ENCODE measurements around the gene TMEM183A. TPM values are rescaled to one million over a fixed set of nuclear protein-coding genes. Genes with fewer than 3 reads are reported as not detected.

TMEM183A gene
- polyA plus RNA-seq, 1 donor from 2014 or later: 46.7 TPM

DNA sequence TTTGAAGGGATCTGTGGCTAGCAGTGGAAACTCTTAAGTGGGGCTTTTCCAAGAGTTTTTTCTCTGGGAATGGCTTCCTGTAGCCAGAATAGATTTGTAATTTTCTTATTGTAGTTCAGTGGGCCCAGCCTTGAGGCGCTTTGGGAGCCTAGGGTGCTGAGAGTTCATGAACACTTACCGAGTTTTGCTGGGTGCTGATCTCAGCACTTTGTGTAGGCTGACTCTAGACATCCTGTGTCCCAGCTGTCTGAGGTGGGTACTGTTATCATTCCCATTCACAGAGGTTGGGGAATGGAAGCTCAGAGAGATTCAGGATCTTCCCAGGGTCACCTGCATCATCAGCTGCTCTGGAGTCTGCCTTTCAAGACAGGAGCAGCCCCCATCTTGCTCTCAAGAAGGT is 26.1 kb downstream of the TMEM183A start:
- H3K36me3 Mint-ChIP-seq: no peaks in the 10 kb centered on the region
- H3K4me1 Mint-ChIP-seq: peaks cover 0 to 2% (median 0%) of the 10 kb centered on the region in 3 donors
- no peak overlapping the region for H3K27ac Mint-ChIP-seq
- no peak overlapping the region for H3K4me3 Mint-ChIP-seq
- H3K27me3 Mint-ChIP-seq: peaks cover 4% of the 10 kb centered on the region
- H3K9me3 Mint-ChIP-seq: no peaks in the 10 kb centered on the region

DNA sequence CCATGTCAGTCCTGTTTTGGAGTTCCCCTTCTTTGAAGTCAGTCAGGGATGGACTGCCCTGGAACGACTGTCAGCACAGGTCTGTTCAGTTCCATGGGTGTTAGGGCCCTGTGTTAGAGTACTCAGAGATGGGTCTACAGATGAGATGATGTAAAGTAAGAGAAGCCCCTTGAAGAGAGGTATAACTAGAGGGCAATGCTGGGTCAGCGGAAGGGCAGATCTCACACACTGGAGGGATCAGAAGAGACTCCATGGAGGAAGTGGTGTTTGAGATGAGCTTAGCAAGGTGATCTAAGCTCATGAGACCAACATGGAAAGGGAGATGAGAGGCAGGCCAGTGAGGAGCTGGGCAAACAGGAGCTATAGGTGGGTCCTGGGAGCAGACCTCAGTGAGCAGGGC is 26.7 kb downstream of the TMEM183A start:
- Mint-ChIP-seq H3K36me3 (no peaks in the 10 kb centered on the region), H3K27ac (no peak overlapping the region), H3K27me3 (peaks cover 3% of the 10 kb centered on the region), H3K4me3 (peak overlapping the region in 1 of 4 donors; percentile 18), H3K4me1 (peaks cover 0 to 2% (median 0%) of the 10 kb centered on the region in 3 donors), H3K9me3 (no peaks in the 10 kb centered on the region)

DNA sequence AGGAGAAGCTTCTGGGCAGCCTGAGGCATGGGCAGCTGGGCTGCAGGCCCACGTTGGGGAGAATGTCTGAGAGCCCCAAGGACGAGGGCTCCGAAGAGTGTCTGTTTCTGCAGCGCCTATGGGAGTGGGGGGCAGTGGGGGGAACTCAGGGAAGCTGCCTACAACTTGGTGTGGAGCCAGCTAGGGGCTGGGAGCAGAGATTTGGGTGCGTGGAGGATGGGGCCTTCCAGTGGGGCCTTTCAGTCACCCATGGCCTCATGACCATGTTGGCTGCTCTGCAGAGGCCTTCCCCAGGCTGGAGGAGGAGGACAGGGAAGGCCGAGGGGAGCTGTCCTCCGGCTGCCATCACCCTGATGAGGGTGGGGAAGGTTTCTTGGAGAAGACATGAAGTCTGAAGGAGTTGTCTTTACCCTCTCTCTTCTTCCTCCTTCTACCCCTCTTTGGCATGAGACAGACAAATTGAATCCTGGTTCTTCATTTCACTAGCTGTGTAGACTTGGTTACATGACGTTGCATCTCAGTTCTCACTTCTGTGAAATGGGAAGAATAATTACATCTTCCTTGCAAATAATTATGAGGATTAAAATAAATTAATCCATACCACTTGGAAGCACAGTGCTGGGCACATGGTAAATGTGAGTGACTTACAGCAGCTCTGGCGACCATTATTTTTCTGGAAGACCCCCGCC is 27.4 kb downstream of the TMEM183A start:
- Mint-ChIP-seq H3K4me1 (peaks cover 0 to 3% (median 1%) of the 10 kb centered on the region in 3 donors), H3K27ac (no peak overlapping the region), H3K9me3 (no peaks in the 10 kb centered on the region), H3K4me3 (no peak overlapping the region), H3K36me3 (no peaks in the 10 kb centered on the region), H3K27me3 (peaks cover 7% of the 10 kb centered on the region)

DNA sequence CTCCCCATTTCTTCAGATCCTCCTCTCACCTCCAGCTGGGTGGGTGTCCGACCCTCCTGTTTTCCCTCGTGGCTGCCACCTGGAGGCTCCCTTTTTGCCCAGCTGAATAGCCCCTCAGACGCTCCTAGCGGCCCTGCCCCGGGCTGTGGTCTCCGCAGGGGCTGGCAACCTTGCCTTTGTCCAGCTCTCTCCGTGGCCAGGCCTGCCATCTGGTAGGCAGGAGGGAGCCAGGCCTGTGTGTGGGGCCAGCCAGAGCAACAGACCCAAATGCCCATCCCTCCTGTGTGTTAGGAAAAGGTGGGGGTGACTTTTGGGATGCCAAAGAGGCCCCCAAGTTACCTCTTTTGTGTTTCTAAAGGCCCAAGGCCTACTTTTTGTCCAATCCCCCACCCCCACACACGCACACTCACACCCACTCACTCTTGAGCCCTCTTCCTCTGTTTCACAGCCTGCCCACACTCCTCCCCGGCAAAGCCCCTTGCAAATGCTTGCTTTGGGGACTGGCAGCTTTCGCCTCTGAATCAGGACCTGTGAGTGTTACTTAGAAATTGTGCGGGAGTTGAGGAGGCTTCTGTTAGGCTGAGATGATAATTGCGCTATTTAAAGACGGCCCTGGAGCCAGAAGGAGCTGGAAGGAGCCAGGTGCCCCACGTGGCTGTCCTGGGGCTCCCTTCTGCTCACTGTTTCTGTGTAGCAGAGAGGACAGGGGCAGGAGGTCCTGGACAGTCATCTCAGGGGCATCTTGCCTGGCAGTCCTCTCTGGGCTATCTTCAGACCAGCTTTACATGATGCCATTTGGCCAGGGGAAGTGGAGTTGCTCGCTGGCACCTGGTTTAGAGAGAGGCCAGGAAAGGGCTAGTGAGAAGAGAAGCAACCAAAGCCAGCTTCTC is 28.2 kb downstream of the TMEM183A start:
- Mint-ChIP-seq H3K27ac (peak overlapping the region in 1 of 3 donors; percentile 14), H3K27me3 (peaks cover 7% of the 10 kb centered on the region), H3K4me3 (no peak overlapping the region), H3K9me3 (no peaks in the 10 kb centered on the region), H3K36me3 (no peaks in the 10 kb centered on the region), H3K4me1 (peaks cover 0 to 3% (median 1%) of the 10 kb centered on the region in 3 donors)

DNA sequence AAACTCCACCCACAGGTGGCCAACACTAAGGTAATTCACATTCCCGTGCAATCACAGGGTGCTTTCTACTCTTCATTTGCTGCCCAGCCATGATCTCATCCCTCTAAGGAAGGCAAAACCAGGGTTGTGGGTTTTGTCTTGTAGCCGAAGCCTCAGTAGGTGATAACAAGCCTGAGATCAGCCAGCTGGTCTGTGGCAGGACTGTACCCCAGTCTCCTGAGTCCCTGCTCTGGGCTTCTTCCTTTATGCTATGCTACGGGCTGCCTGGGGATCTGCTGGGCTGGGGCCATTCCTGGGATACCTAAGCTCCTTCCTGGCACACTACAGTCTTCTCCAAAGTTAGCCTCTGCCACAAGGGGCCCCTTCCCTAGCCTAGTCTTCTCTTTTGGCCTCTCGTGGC is 29.0 kb downstream of the TMEM183A start:
- H3K36me3 Mint-ChIP-seq: no peaks in the 10 kb centered on the region
- peaks cover 0 to 5% (median 1%) of the 10 kb centered on the region in 3 donors for H3K4me1 Mint-ChIP-seq
- H3K9me3 Mint-ChIP-seq: no peaks in the 10 kb centered on the region
- no peak overlapping the region for H3K4me3 Mint-ChIP-seq
- peaks cover 7% of the 10 kb centered on the region for H3K27me3 Mint-ChIP-seq
- peak overlapping the region in 1 of 3 donors; percentile 14 for H3K27ac Mint-ChIP-seq

DNA sequence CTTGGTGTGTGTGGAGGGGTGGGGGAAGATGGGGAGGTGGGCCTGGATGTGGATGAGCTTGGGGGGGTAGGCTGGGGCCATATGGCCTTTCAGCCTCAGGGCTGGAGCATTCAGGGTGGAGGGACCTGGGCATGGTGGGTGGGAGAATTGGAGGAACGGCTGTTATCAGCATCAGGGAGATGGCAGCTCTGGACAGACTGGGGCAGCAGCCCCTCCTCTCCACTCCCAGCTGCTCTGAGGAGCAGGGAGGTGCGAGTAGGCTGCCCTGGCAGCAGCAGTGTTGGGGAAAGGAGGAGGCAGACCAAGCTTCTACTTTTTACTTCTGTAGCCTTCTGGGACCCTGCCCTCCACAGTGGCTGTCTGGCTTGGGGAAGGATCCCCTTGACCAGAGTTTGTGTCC is 29.4 kb downstream of the TMEM183A start:
- H3K4me3 Mint-ChIP-seq: no peak overlapping the region
- H3K4me1 Mint-ChIP-seq: peaks cover 0 to 5% (median 1%) of the 10 kb centered on the region in 3 donors
- H3K27me3 Mint-ChIP-seq: peaks cover 7% of the 10 kb centered on the region
- H3K36me3 Mint-ChIP-seq: no peaks in the 10 kb centered on the region
- no peak overlapping the region for H3K27ac Mint-ChIP-seq
- H3K9me3 Mint-ChIP-seq: no peaks in the 10 kb centered on the region

DNA sequence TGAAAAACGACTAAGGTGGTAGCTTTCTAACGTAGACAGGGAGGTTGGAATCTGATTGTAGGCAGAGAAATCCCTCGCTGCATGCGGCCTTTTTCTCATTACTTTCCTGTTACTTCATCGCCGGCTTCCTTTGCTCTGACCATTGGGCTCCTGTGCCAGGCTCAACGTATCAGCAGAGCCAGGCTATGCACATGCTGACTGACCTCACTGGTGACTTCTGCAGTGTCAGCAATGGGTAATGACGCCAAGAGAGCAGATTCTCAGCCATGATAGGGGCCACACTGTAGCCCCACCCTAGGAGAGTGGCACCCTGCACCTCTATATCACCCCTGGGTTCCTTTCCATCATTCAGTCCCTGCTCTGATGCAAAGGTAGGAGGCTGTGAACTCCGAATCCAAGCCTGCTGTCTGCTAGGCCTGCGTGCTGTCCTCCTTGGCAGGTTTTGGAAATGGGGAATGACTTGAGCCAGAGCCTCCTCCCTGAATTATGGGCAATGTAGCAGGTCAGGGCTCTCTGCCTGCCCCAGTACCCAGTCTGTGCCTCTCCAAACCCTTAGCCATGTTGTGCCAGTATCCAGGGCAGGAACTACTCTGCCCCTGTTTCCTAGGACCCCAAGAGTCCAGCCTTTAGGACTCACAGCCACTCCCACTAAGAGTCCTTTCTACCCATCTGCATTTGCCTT is 30.5 kb downstream of the TMEM183A start:
- Mint-ChIP-seq H3K9me3 (no peaks in the 10 kb centered on the region), H3K4me3 (no peak overlapping the region), H3K36me3 (no peaks in the 10 kb centered on the region), H3K27me3 (peaks cover 7% of the 10 kb centered on the region), H3K27ac (no peak overlapping the region), H3K4me1 (peaks cover 0 to 5% (median 1%) of the 10 kb centered on the region in 3 donors)

DNA sequence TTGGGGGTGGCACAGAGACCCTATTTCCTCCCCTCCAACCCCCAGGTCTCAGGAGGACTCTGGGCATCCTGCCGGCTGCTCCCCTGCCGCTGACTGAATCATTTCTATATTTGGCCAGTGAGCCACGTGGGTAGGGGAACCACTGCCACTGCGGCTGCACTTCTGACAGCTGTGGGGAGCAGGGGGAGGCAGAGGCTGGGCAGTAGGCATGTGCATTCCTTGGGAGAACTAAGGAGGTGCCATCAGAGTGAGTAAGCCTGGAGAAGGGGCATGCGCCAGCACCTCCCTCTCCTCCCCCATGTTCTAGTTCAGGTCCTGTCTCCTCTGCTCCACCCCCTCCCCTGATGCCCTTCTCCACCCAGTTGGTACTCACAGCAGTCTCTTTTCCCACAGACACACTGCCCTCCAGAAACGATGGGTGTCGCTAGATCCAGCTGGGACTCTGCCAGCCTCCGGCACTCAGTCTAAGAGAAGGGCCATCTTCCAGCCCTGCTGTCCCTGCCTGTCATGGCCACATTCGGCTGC is 31.1 kb downstream of the TMEM183A start:
- H3K9me3 Mint-ChIP-seq: no peaks in the 10 kb centered on the region

DNA sequence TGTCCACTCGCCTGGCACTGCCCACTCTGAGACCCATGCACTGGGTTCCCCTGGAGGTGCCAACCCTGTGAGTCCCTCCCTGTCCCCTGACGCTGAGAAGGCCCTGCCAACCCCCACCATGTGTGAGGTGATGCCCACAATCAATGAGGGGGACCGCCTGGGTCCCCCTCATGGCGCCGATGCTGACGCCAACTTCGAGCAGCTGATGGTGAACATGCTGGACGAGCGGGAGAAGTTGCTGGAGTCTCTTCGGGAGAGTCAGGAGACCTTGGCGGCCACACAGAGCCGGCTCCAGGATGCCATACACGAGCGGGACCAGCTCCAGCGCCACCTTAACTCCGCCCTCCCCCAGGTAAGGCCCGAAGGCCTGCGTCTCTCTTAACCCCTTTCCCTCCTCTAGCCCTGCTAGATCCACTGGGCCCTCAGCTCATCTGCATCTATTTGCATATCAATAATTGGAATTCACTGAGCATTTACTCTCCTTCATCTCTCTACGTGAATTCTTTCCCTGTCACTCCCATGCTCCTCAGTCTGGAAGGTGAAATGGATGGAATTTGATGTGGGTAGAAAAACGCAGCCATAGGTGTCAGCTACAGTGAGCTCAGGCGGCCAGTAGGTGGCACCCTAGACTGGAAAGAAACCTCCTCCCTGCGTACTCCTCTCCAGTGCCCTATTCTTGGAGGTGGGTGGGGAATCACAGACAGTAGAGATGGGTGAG is 31.9 kb downstream of the TMEM183A start:
- Mint-ChIP-seq H3K27ac (peak overlapping the region in 1 of 3 donors; percentile 33), H3K27me3 (peaks cover 7% of the 10 kb centered on the region), H3K4me1 (peaks cover 0 to 3% (median 1%) of the 10 kb centered on the region in 3 donors), H3K36me3 (no peaks in the 10 kb centered on the region), H3K9me3 (no peaks in the 10 kb centered on the region), H3K4me3 (no peak overlapping the region)

More for the DNA sequence above, 31.1 kb downstream of the TMEM183A start:
- Mint-ChIP-seq H3K27me3 (peaks cover 7% of the 10 kb centered on the region), H3K4me1 (peaks cover 0 to 5% (median 1%) of the 10 kb centered on the region in 3 donors), H3K27ac (peak overlapping the region in 1 of 3 donors; percentile 33), H3K36me3 (no peaks in the 10 kb centered on the region), H3K4me3 (peak overlapping the region in 1 of 4 donors; percentile 20)

DNA sequence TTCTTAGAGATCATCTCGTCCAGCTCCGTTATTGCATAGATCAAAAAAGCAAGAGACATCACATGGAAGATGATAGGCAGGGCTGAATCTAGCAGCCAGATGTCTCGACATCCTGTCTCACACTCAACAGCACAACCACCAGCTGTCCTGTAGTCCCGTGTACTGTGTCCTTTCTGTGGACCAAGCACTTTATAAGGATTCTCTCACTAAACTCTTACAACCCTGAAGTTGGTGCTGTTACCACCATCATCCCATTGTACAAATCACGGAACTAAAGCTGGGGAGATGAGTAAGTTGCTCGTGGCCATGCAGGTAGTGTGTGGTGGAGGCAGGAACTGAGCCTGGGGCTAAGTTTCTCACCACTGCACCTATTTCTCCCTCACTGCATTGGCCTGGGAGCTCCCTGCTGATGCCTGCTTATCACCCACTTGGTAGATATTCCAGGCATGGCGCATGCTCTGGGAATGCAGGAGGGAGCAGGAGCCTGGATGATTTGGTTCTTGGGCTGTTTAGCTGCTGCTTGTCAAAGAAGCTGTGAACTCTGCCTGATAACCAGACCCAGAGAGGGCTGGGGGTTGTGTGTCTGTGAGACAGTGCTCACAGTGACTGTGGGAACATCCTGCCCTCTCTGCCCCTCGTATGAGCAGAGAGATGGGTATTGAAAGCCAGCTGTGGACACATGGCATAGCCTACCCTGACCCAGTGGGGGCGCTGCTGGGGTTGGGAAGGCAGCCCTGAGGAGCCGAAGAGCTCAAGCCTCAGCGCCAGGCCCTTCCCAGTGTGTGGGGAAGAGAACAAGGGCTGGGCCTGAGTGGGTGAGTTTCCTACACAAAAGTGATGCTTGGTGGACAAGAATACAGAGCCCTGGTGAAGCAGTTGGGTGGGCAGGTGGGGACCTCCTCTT is 32.7 kb downstream of the TMEM183A start:
- Mint-ChIP-seq H3K27me3 (peaks cover 9% of the 10 kb centered on the region), H3K36me3 (no peaks in the 10 kb centered on the region), H3K4me3 (peak overlapping the region in 1 of 4 donors; percentile 76), H3K4me1 (peaks cover 0 to 3% (median 1%) of the 10 kb centered on the region in 3 donors), H3K27ac (no peak overlapping the region), H3K9me3 (no peaks in the 10 kb centered on the region)

DNA sequence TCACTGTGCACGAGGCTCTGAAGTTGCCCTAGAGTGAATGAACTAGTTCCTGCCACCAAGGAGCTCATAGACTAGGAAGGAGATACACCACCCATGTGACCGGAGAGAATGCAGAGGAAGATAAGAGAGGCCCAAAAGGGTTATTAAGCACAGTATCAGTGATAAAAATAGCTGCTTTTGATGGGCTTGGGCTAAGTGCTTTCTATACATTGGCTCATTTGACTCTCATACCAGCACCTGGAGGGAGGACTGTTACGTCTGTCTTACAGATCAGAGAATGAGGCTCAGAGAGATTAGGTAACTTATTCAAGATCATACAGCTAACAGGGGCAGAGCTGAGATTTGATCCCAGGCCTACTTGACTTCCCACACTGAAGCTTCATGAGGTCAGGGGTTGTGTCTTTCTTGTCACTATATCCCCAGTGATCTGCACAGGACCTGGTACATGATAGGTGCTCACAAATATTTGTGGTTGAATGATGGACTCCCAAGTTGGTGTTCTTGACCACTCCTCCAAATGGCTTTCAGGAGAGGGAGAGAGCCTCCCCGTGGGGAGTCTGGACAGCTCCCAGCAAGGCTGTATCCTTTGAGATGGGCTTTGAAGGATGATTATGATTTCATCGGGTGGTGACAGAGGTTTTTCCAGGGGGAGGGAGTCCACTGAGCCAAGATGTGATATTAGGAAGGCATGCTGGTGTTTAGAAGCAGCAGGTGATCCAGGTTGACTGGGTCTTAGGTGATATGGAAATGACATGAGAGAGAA is 33.5 kb downstream of the TMEM183A start:
- peaks cover 12% of the 10 kb centered on the region for H3K27me3 Mint-ChIP-seq
- peaks cover 0 to 3% (median 1%) of the 10 kb centered on the region in 3 donors for H3K4me1 Mint-ChIP-seq
- H3K27ac Mint-ChIP-seq: no peak overlapping the region
- no peak overlapping the region for H3K4me3 Mint-ChIP-seq
- H3K9me3 Mint-ChIP-seq: no peaks in the 10 kb centered on the region
- no peaks in the 10 kb centered on the region for H3K36me3 Mint-ChIP-seq

DNA sequence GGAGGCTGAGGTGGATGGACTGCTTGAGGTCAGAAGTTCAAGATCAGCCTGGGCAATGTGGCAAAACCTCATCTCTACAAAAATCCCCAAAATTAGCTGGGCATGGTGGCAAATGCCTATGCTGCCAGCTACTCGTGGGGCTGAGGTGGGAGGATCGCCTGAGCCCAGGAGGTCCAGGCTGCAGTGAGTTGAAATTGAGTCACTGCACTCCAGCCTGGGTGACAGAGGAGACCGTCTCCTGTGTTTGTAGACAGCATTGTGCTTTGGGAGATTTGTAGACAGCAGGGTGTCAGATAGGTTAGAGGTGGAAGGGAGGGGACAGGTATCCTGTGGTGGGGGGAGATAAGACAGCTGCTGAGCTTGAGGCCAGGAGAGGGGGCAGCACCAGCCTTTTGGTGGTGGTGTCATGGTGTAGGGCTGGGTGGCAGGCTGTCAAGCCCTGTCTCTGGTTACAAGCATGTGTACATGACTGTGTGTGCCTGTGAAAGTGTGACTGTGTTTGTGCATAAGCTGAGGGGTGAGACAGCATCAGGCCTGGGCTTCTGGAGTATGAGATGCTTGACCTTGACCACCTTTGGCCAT is 34.3 kb downstream of the TMEM183A start:
- Mint-ChIP-seq H3K27ac (no peak overlapping the region), H3K36me3 (no peaks in the 10 kb centered on the region), H3K4me1 (peaks cover 0 to 3% (median 1%) of the 10 kb centered on the region in 3 donors), H3K9me3 (no peaks in the 10 kb centered on the region), H3K4me3 (no peak overlapping the region), H3K27me3 (peaks cover 11% of the 10 kb centered on the region)
